HCEC 1CT (cell line): ENCODE measurements around the gene GAB2.
A peak's percentile ranks its signal among the peaks of the same experiment; 100 is the strongest.
"Not testable (repeated sequence)": the region's sequence is repeated elsewhere in the genome, so short reads cannot be mapped to it uniquely, and the experiment has no call there.

Experiments used
- DNase-seq: peaks from one replicate; pipeline ENCODE4 v3.0.0-alpha.2; 2017

GAB2 gene

GRCh38 chr11:78300108-78300839 is 117.3 kb downstream of the GAB2 start:
- DNase-seq = no peak

GRCh38 chr11:78299000-78299710 is 118.5 kb downstream of the GAB2 start:
- DNase-seq = no peak

GRCh38 chr11:78298291-78298771 is 119.3 kb downstream of the GAB2 start:
- DNase-seq = no peak

- DNase-seq = no peak
Measured at GRCh38 chr11:78295991-78296930, 121.4 kb downstream of the GAB2 start.

GRCh38 chr11:78295347-78295746 is 122.3 kb downstream of the GAB2 start:
- no peak for DNase-seq

- DNase-seq = not testable (repeated sequence)
Measured at GRCh38 chr11:78294100-78294499, 123.5 kb downstream of the GAB2 start.

- no peak for DNase-seq
Measured at GRCh38 chr11:78293536-78293935, 124.1 kb downstream of the GAB2 start.

GRCh38 chr11:78292109-78292803 is 125.4 kb downstream of the GAB2 start:
- no peak for DNase-seq

- DNase-seq = no peak
Measured at GRCh38 chr11:78291503-78292108, 126.0 kb downstream of the GAB2 start.

GRCh38 chr11:78290293-78291176 is 127.1 kb downstream of the GAB2 start:
- DNase-seq = peak; percentile 89

GRCh38 chr11:78289552-78290292 is 127.9 kb downstream of the GAB2 start:
- no peak for DNase-seq

- no peak for DNase-seq
Measured at GRCh38 chr11:78284260-78284659, 133.4 kb downstream of the GAB2 start.

GRCh38 chr11:78282821-78283220 is 134.8 kb downstream of the GAB2 start:
- no peak for DNase-seq

- DNase-seq = no peak
Measured at GRCh38 chr11:78281511-78281910, 136.1 kb downstream of the GAB2 start.

GRCh38 chr11:78277314-78277994 is 140.2 kb downstream of the GAB2 start:
- DNase-seq = no peak

GRCh38 chr11:78276311-78276710 is 141.3 kb downstream of the GAB2 start:
- DNase-seq = no peak

- no peak for DNase-seq
Measured at GRCh38 chr11:78274739-78275138, 142.9 kb downstream of the GAB2 start.

- DNase-seq = not testable (repeated sequence)
Measured at GRCh38 chr11:78272625-78273269, 144.9 kb downstream of the GAB2 start.

- DNase-seq = not testable (repeated sequence)
Measured at GRCh38 chr11:78271801-78272200, 145.8 kb downstream of the GAB2 start.
